KOPT-K1 (cell line): ENCODE results near the gene SGK2.

ENCODE experiments used
- H3K27ac ChIP-seq: fragments of 200-600 bp; sonication (generic); 2 replicates; pipeline ENCODE4 v1.5.1; 2016; ENCODE audit warnings: antibody characterized with exemption, mild to moderate bottlenecking, low read depth, low read length; ENCODE audit not compliant: poor library complexity, severe bottlenecking
- H3K36me3 ChIP-seq: fragments of 200-600 bp; sonication (generic); 2 replicates; pipeline ENCODE4 v1.5.1; 2017; ENCODE audit warnings: antibody characterized with exemption, mild to moderate bottlenecking, low read length, moderate library complexity; ENCODE audit not compliant: insufficient read depth
- H3K9me3 ChIP-seq: fragments of 200-600 bp; sonication (generic); 2 replicates; pipeline ENCODE4 v1.5.1; 2017; ENCODE audit warnings: antibody characterized with exemption, low read length, mild to moderate bottlenecking; ENCODE audit not compliant: insufficient read depth, poor library complexity, severe bottlenecking

Gene SGK2

GRCh38 chr20:43532416-43533055 lies 26.3 kb upstream of the SGK2 start:
- Histone ChIP-seq H3K36me3 (peaks cover 5% of the 10 kb centered on the region; the same call in 1 of the 2 replicates), H3K9me3 (no peaks in the 10 kb centered on the region), H3K27ac (no peak overlapping the region)

DNA sequence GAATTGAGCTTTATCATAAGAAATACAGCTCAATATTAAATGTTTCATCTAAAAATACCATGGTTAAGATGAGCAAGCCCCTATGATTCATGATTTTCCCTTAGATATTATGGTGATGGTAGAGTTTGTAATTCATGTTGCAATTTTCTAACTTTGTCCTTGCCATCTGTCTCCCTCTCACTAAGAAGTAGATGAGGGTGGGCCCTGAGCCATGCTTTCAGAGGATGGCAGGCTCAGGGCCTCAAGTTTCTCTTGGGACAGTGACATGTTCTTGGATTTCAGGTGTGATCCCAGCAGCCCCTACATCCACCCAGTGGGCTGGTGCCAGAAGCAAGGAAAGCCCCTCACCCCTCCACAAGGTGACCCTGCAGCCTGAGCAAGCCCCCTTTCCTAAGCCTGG lies 25.8 kb upstream of the SGK2 start:
- Histone ChIP-seq H3K9me3 (no peaks in the 10 kb centered on the region), H3K27ac (no peak overlapping the region), H3K36me3 (peaks cover 5% of the 10 kb centered on the region; the same call in 1 of the 2 replicates)

DNA sequence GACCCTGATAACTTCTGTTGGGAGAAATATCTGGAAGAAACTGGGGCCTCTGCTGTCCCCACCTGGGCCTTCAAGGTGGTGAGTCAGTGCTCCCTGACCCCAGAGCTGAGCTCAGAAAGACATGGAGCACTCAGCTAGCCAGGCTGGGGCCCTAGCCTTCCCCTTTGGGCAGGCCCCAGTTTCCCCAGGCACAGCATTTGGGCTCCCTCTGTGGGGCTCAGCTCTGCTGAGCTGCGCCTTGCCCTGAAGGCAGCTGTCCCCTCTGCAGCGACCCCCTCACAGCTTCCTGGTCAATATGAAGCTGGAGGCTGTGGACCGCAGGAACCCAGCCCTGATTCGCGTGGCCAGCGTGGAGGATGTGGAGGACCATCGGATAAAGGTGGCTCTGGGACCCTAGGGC lies 24.8 kb upstream of the SGK2 start:
- Histone ChIP-seq H3K36me3 (peaks cover 8% of the 10 kb centered on the region; the same call in 1 of the 2 replicates), H3K9me3 (no peaks in the 10 kb centered on the region), H3K27ac (no peak overlapping the region)

GRCh38 chr20:43534791-43535350 lies 24.0 kb upstream of the SGK2 start:
- no peaks in the 10 kb centered on the region for H3K9me3 ChIP-seq
- H3K36me3 ChIP-seq: peaks cover 8% of the 10 kb centered on the region; the same call in 1 of the 2 replicates
- H3K27ac ChIP-seq: no peak overlapping the region

DNA sequence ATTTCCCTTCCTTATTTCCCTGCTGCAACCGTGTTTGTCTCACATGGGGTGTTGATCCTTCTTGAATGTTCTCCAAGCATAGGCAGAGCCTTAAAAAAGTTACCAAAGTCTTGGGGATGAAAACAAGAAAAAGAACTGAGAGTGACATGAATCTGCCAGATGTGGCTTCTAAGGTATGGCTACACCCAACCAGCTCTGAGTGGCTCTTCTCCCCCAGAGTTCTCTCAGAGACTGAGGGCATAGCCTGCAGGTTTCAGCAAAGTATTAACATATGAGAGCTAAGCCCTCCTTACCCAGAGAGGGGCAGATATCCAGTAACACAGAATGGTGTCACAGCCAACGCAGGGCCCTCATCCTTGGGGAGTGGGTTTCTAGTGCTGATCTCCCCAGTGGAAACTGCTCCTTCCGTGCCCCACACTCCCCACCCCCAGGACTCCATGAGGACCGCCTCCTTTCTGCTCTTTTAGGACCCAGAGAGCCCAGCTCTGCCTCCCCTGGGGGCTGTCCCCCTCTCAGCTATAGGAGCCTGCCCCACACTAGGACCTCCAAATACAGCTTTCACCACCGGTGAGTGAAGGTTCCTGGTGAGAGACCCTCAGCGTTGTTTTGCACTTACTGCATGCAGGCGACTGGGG lies 23.3 kb upstream of the SGK2 start:
- H3K9me3 ChIP-seq: no peaks in the 10 kb centered on the region
- H3K36me3 ChIP-seq: peaks cover 8% of the 10 kb centered on the region; the same call in 1 of the 2 replicates
- no peak overlapping the region for H3K27ac ChIP-seq

DNA sequence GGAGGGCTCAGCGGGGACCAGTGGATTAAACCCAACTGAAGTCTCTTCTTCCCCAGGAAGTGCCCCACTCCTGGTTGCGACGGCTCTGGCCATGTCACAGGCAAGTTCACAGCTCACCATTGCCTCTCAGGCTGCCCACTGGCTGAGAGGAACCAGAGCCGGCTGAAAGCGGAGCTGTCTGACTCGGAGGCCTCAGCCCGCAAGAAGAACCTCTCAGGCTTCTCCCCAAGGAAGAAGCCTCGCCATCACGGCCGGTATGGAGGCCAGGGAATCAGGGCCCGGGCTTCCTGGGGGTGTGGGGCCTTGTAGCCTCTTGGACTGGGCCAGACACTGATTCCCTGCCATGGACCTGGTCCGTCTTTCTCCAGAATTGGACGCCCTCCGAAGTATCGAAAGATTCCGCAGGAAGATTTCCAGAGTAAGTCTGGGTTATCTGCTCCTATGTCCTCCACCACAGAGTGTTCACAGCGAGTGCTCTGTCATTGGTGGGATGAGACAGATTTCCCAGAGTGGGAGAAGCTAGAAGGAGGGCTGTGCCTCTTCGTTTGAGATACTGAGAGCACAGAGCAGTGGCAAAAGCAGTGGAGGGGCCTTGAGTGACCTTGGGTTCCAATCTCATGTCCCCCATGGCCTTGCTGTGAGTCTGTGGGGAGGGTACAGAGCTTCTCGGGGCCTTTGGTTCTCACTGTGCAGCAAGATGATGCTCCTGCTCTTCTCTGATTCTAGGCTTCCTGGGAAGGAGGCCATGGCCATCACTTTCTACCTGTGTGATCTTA lies 22.6 kb upstream of the SGK2 start:
- no peaks in the 10 kb centered on the region for H3K9me3 ChIP-seq
- H3K27ac ChIP-seq: no peak overlapping the region
- H3K36me3 ChIP-seq: peaks cover 8% of the 10 kb centered on the region; the same call in 1 of the 2 replicates

DNA sequence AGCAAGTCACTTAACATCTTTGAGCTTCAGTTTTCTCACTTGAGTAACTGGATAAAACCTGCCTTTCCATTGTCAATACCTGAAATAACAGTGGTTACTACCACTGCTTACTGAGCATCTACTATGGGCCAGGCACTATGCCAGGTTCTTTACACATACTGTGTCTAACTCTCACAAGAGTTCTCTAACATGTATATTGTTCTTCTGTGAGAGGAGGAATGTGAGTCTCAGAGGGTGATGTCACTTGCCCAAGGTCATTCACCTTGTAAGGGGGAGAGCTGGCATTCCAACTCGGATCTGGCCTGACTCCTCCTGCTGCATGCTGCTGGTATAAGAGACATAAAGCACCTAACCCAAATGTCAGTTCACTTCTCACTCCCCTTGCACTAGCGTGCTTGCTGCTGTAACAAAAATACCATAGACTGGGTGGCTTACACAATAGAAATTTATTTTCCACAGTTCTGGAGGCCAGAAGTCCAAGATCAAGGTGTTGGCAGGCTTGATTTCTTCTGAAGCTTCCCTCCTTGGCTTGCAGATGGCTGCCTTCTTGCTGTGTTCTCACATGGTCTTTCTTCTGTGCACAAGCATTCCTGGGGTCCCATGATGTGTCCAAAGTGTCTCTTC lies 21.9 kb upstream of the SGK2 start:
- Histone ChIP-seq H3K36me3 (peaks cover 8% of the 10 kb centered on the region; the same call in 1 of the 2 replicates), H3K9me3 (no peaks in the 10 kb centered on the region), H3K27ac (no peak overlapping the region)

GRCh38 chr20:43537921-43538877 lies 20.6 kb upstream of the SGK2 start:
- Histone ChIP-seq H3K36me3 (peaks cover 8% of the 10 kb centered on the region; the same call in 1 of the 2 replicates), H3K27ac (no peak overlapping the region), H3K9me3 (no peaks in the 10 kb centered on the region)

- H3K36me3 ChIP-seq: peaks cover 8% of the 10 kb centered on the region; the same call in 1 of the 2 replicates
- no peaks in the 10 kb centered on the region for H3K9me3 ChIP-seq
- H3K27ac ChIP-seq: no peak overlapping the region
Observed at GRCh38 chr20:43538878-43539700, 19.7 kb upstream of the SGK2 start.

- H3K36me3 ChIP-seq: peaks cover 4% of the 10 kb centered on the region; the same call in 1 of the 2 replicates
- no peaks in the 10 kb centered on the region for H3K9me3 ChIP-seq
- no peak overlapping the region for H3K27ac ChIP-seq
Observed at GRCh38 chr20:43539975-43540672, 18.7 kb upstream of the SGK2 start.

DNA sequence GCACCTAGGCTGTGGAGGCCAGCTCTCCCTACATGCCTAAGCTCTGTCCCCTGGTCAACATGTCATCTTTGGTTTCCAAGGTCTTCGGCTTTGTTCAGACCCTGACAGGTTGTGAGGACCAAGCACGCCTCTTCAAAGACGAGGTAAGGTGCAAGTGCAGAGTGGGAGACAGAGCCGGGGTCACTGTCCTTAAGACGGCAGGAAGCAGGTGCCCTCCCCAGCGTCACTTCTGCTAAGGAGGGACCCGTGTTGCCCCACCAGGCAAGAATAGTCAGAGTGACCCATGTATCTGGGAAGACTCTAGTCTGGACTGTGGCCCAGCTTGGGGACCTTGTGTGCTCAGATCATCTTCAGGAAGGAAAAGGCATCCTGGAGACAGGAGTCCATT lies 18.2 kb upstream of the SGK2 start:
- Histone ChIP-seq H3K9me3 (no peaks in the 10 kb centered on the region), H3K27ac (no peak overlapping the region), H3K36me3 (peaks cover 4% of the 10 kb centered on the region; the same call in 1 of the 2 replicates)

DNA sequence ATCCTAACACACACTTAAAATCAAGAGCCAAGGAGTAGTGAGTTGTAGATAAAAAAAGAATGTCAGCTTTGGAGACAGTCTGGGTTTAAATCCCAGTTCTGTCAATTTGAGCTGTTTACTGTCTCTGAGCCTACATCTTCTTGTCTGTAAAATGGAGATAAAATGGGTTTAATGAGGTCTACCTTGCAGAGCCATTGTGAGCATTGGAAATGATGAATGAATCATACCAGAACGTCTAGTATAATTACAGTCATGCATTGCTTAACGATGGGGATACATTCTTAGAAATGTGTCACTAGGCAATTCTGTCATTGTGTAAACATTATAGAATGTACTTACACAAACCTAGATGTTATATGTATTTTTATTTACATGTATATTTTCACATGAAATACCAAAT lies 17.6 kb upstream of the SGK2 start:
- no peaks in the 10 kb centered on the region for H3K9me3 ChIP-seq
- no peak overlapping the region for H3K27ac ChIP-seq
- H3K36me3 ChIP-seq: peaks cover 4% of the 10 kb centered on the region; the same call in 1 of the 2 replicates

- Histone ChIP-seq H3K36me3 (peaks cover 4% of the 10 kb centered on the region; the same call in 1 of the 2 replicates), H3K9me3 (no peaks in the 10 kb centered on the region), H3K27ac (no peak overlapping the region)
Observed at GRCh38 chr20:43542161-43542560, 16.7 kb upstream of the SGK2 start.
